ENCODE results near the gene SPAG6. TPM values are rescaled to one million over a fixed set of nuclear protein-coding genes. Genes with fewer than 3 reads are reported as not detected.

Gene SPAG6
- polyA plus RNA-seq, 4 donors: 0.04 to 0.27 (median 0.06) TPM; not detected in 1

DNA sequence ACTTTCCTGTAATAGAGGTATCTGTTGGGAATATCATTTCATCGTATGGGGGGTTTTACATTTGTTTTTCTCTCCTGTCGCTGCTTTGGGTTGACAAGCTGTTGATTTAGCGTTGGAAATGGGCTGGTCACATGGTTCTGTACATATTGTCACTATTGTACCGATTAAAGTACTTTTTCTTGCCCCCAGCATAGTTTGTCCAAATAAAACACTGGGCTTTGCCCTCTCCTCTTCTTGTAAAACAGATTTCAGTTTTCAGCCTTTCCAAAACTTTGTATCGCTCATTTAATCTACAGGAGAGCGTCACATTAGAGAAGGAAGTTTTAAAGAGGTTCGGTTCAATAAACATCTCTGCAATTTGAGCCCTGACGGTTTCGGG is 20.4 kb upstream of the SPAG6 start:
- peak overlapping the region; percentile 59 to 78 (median 64) for H3K4me3 ChIP-seq (ENCODE audit: low read depth in 1 of 3, low read length in 3 of 3)
- 1 to 4% (median 1%) methylated on average over 9 of the region's 9 CpGs for WGBS, 3 donors
- peaks cover 0 to 19% (median 0%) of the 10 kb centered on the region in 3 donors for H3K27me3 ChIP-seq (ENCODE audit: control insufficient read depth in 3 of 3, insufficient read depth in 3 of 3, low read length in 3 of 3)
- peaks cover 2 to 12% (median 2%) of the 10 kb centered on the region in 3 donors for H3K4me1 ChIP-seq (ENCODE audit: control insufficient read depth in 3 of 3, insufficient read depth in 2 of 3, low read depth in 1 of 3, low read length in 2 of 3)
- DNase-seq: no peak
- FAIRE-seq: no peak
- H3K27ac ChIP-seq (ENCODE audit: low read depth in 1 of 3, low read length in 2 of 3): peak overlapping the region in 1 of 3 donors; percentile 31
- peaks cover 0 to 3% (median 0%) of the 10 kb centered on the region in 3 donors for H3K36me3 ChIP-seq (ENCODE audit: control insufficient read depth in 3 of 3, insufficient read depth in 2 of 3, low read depth in 1 of 3, low read length in 3 of 3)
- no peaks in the 10 kb centered on the region for H3K9me3 ChIP-seq (ENCODE audit: control insufficient read depth in 2 of 2, insufficient read depth in 1 of 2, low read depth in 1 of 2, low read length in 1 of 2)

DNA sequence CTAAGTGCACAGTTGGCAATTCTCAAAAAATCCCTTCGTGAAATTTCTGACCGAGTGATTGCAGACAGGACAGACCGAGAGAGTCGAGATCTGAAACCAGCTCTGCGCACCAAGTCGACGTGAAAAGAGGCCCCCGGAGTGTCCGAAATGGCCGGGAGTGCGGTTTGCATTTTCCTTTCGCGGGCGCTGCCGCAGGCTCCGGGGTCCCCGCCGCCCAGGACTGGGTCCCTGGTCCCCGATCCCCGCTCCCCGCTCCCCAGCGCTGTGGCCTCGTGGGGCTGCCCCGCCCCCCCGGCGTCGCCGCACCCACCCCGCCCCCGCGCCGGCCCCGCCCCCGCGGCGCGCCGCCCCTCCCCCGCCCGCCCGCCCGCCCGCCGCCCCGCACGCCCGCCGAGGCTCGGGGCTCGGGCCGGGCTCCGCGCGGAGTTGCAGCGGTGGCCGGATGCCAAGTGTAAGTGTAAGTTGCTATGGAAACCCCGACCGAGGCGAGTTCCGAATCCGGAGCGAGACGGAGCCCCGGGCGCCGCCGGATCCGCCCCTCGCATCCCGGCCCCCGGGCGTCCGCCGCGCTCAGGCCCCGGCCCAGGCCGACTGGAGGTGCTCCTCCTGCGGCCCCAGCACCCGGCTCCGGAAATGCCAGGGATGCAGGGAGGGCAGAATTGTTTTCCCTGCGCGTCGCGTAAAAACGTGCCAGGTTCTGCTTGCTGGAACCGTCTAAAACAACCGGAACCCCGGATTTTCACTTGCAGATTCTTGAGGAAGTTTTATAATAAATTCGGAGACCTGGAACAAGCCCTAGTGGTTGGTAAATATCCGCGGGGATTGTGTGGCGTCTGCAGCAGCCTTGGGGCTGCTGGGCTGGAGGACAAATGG is 19.8 kb upstream of the SPAG6 start:
- DNase-seq (peak; percentile 46 to 79), FAIRE-seq (no peak)
- peak overlapping the region; percentile 59 to 78 (median 64) for H3K4me3 ChIP-seq (ENCODE audit: low read depth in 1 of 3, low read length in 3 of 3)
- H3K9me3 ChIP-seq (ENCODE audit: control insufficient read depth in 2 of 2, insufficient read depth in 1 of 2, low read depth in 1 of 2, low read length in 1 of 2): no peaks in the 10 kb centered on the region
- 0 to 2% (median 1%) methylated on average over 42 to 92 of the region's 92 CpGs for WGBS, 3 donors
- H3K4me1 ChIP-seq (ENCODE audit: control insufficient read depth in 3 of 3, insufficient read depth in 2 of 3, low read depth in 1 of 3, low read length in 2 of 3): peaks cover 2 to 11% (median 2%) of the 10 kb centered on the region in 3 donors
- H3K36me3 ChIP-seq (ENCODE audit: control insufficient read depth in 3 of 3, insufficient read depth in 2 of 3, low read depth in 1 of 3, low read length in 3 of 3): peaks cover 0 to 3% (median 0%) of the 10 kb centered on the region in 3 donors
- peaks cover 0 to 19% (median 0%) of the 10 kb centered on the region in 3 donors for H3K27me3 ChIP-seq (ENCODE audit: control insufficient read depth in 3 of 3, insufficient read depth in 3 of 3, low read length in 3 of 3)
- H3K27ac ChIP-seq (ENCODE audit: low read depth in 1 of 3, low read length in 2 of 3): peak overlapping the region in 1 of 3 donors; percentile 14

DNA sequence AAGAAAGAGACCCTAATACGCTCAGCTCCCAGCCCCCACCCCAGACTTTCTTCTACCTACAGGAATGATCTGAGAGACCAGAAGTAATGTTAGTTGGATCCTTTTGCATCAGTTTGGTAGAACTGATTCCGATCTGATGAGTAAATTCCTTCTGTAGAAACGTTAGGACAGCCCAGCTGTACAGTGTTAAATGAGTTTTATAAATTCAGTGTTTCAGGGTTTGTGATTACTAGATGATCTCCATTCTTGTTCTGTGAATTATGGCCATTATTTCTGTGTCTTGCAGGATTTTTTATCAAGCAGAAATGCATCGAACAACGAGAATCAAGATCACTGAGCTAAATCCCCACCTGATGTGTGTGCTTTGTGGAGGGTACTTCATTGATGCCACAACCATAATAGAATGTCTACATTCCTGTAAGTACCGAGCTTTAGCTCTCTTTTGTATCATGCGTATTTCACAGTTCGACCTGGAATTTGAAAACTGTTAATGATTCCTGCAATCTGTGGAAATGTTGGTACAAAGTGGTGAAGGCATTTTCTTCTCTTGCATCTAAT is 19.1 kb upstream of the SPAG6 start:
- Histone ChIP-seq H3K36me3 (ENCODE audit: control insufficient read depth in 3 of 3, insufficient read depth in 2 of 3, low read depth in 1 of 3, low read length in 3 of 3) (peaks cover 0 to 3% (median 0%) of the 10 kb centered on the region in 3 donors), H3K4me3 (ENCODE audit: low read depth in 1 of 3, low read length in 3 of 3) (peak overlapping the region; percentile 39 to 78 (median 64)), H3K27ac (ENCODE audit: low read depth in 1 of 3, low read length in 2 of 3) (no peak overlapping the region), H3K9me3 (ENCODE audit: control insufficient read depth in 2 of 2, insufficient read depth in 1 of 2, low read depth in 1 of 2, low read length in 1 of 2) (no peaks in the 10 kb centered on the region), H3K4me1 (ENCODE audit: control insufficient read depth in 3 of 3, insufficient read depth in 2 of 3, low read depth in 1 of 3, low read length in 2 of 3) (peaks cover 2 to 11% (median 2%) of the 10 kb centered on the region in 3 donors), H3K27me3 (ENCODE audit: control insufficient read depth in 3 of 3, insufficient read depth in 3 of 3, low read length in 3 of 3) (peaks cover 0 to 19% (median 0%) of the 10 kb centered on the region in 3 donors)
- DNase-seq (no peak), FAIRE-seq (no peak)
- WGBS, 3 donors: 68 to 71% (median 68%) methylated on average over 8 of the region's 8 CpGs

DNA sequence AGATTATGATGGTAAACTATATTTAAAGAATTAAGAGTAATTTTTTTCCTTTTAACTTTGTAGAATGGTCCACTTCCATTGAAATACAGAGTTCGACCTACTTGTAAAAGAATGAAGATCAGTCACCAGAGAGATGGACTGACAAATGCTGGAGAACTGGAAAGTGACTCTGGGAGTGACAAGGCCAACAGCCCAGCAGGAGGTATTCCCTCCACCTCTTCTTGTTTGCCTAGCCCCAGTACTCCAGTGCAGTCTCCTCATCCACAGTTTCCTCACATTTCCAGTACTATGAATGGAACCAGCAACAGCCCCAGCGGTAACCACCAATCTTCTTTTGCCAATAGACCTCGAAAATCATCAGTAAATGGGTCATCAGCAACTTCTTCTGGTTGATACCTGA is 16.1 kb upstream of the SPAG6 start:
- Histone ChIP-seq H3K27ac (ENCODE audit: low read depth in 1 of 3, low read length in 2 of 3) (no peak overlapping the region), H3K27me3 (ENCODE audit: control insufficient read depth in 3 of 3, insufficient read depth in 3 of 3, low read length in 3 of 3) (peaks cover 0 to 14% (median under 1%) of the 10 kb centered on the region in 3 donors), H3K9me3 (ENCODE audit: control insufficient read depth in 2 of 2, insufficient read depth in 1 of 2, low read depth in 1 of 2, low read length in 1 of 2) (peaks cover 0 to 8% of the 10 kb centered on the region in 2 donors), H3K4me3 (ENCODE audit: low read depth in 1 of 3, low read length in 3 of 3) (no peak overlapping the region), H3K4me1 (ENCODE audit: control insufficient read depth in 3 of 3, insufficient read depth in 2 of 3, low read depth in 1 of 3, low read length in 2 of 3) (peaks cover 0 to 12% (median 2%) of the 10 kb centered on the region in 3 donors), H3K36me3 (ENCODE audit: control insufficient read depth in 3 of 3, insufficient read depth in 2 of 3, low read depth in 1 of 3, low read length in 3 of 3) (peaks cover 0 to 3% (median 0%) of the 10 kb centered on the region in 3 donors)
- 96 to 99% (median 97%) methylated on average over 3 of the region's 3 CpGs for WGBS, 3 donors
- DNase-seq (no peak), FAIRE-seq (no peak)

DNA sequence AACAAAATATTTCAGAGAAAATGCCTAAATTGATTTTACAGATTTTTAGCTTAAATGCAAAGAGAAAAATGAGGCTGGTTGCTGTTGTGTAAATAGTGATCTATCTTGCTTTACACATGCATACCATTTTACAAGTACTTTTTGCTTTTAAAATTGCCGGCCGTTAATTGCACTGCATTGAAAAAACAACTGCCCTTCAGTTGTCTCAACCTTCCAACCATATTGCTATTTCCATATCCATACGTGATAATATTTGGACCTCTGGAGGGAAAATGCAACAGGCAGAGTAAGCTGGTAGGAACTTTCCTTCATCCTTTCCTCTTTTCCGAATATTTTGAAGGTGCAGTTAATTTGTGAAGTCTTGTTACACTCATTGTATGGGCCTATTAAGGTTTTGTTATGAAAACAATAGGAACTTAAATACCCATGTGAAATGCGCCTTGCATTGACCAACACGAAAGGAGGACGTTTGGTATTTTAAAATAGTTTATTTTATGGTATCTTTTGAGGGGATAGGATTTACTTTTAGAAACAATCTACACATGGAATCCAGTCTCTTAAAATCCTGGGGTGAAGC is 13.1 kb upstream of the SPAG6 start:
- H3K36me3 ChIP-seq (ENCODE audit: control insufficient read depth in 3 of 3, insufficient read depth in 2 of 3, low read depth in 1 of 3, low read length in 3 of 3): peaks cover 0 to 3% (median 0%) of the 10 kb centered on the region in 3 donors
- no peak for DNase-seq
- H3K27ac ChIP-seq (ENCODE audit: low read depth in 1 of 3, low read length in 2 of 3): no peak overlapping the region
- H3K4me1 ChIP-seq (ENCODE audit: control insufficient read depth in 3 of 3, insufficient read depth in 2 of 3, low read depth in 1 of 3, low read length in 2 of 3): peaks cover 6 to 29% (median 9%) of the 10 kb centered on the region in 3 donors
- H3K27me3 ChIP-seq (ENCODE audit: control insufficient read depth in 3 of 3, insufficient read depth in 3 of 3, low read length in 3 of 3): peaks cover 2 to 44% (median 25%) of the 10 kb centered on the region in 3 donors
- 93 to 95% (median 93%) methylated on average over 7 of the region's 7 CpGs for WGBS, 3 donors
- H3K4me3 ChIP-seq (ENCODE audit: low read depth in 1 of 3, low read length in 3 of 3): no peak overlapping the region
- no peak for FAIRE-seq
- H3K9me3 ChIP-seq (ENCODE audit: control insufficient read depth in 2 of 2, insufficient read depth in 1 of 2, low read depth in 1 of 2, low read length in 1 of 2): peaks cover 0 to 12% of the 10 kb centered on the region in 2 donors

DNA sequence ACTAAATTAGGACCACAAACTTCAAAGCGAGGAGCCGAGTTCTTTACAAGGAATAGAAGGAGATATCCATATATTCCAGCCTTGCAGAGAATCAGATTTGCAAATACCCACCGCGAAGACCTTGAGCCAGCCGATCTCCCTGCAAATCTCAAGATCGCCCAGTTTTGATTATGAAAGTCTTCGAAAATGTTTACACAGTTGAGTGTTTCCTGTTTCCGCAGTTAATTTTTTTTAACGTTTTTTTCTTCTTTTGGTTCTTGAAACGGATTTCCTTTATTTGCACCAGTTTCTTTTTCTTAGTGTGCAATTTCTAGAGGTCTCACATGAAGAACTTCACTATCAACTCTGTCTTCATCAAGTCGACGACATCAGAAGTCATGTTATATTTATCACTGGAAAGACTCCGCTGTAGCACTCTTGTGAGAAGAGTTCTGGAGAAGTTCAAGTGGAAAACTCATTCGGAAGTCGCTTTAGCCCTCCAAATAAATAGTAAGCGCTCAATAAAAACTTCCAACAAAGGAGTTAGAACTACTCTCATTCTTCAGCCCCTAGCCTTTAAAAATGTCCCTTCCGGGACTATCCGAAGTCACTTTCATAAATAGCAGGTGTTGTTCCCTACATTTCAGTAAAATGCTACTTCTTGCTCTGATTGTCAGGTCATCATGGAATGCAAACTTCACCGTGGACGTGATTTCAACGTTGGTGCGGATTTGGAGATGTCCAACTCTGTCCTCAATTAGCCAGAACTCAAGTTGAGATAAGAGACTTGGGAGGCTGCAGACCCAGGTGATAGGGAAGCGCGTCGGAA is 11.9 kb upstream of the SPAG6 start:
- DNase-seq (peak in 1 of 2 donors; percentile 24), FAIRE-seq (no peak)
- H3K27me3 ChIP-seq (ENCODE audit: control insufficient read depth in 3 of 3, insufficient read depth in 3 of 3, low read length in 3 of 3): peaks cover 2 to 54% (median 25%) of the 10 kb centered on the region in 3 donors
- H3K27ac ChIP-seq (ENCODE audit: low read depth in 1 of 3, low read length in 2 of 3): no peak overlapping the region
- peaks cover 0 to 12% of the 10 kb centered on the region in 2 donors for H3K9me3 ChIP-seq (ENCODE audit: control insufficient read depth in 2 of 2, insufficient read depth in 1 of 2, low read depth in 1 of 2, low read length in 1 of 2)
- no peak overlapping the region for H3K4me3 ChIP-seq (ENCODE audit: low read depth in 1 of 3, low read length in 3 of 3)
- H3K36me3 ChIP-seq (ENCODE audit: control insufficient read depth in 3 of 3, insufficient read depth in 2 of 3, low read depth in 1 of 3, low read length in 3 of 3): peaks cover 0 to 3% (median 0%) of the 10 kb centered on the region in 3 donors
- peaks cover 6 to 29% (median 9%) of the 10 kb centered on the region in 3 donors for H3K4me1 ChIP-seq (ENCODE audit: control insufficient read depth in 3 of 3, insufficient read depth in 2 of 3, low read depth in 1 of 3, low read length in 2 of 3)
- 43 to 72% (median 61%) methylated on average over 25 of the region's 25 CpGs for WGBS, 3 donors

DNA sequence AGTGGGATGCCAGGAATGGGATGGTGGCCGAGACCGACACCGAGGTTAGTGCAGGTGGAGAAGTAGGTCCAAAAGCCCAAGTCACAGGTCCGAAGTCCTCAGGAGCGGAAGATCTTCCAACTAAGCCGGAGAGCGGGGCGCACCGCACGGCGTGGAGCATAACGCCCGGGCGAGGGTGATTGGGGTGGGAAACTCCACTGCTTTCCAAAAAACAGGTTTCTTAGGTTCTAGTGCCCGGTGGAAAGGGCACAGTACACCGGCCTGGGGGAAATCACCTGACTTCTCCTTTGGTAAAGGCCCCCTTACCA is 11.4 kb upstream of the SPAG6 start:
- Histone ChIP-seq H3K4me3 (ENCODE audit: low read depth in 1 of 3, low read length in 3 of 3) (no peak overlapping the region), H3K9me3 (ENCODE audit: control insufficient read depth in 2 of 2, insufficient read depth in 1 of 2, low read depth in 1 of 2, low read length in 1 of 2) (peaks cover 0 to 12% of the 10 kb centered on the region in 2 donors), H3K4me1 (ENCODE audit: control insufficient read depth in 3 of 3, insufficient read depth in 2 of 3, low read depth in 1 of 3, low read length in 2 of 3) (peaks cover 6 to 29% (median 9%) of the 10 kb centered on the region in 3 donors), H3K27ac (ENCODE audit: low read depth in 1 of 3, low read length in 2 of 3) (no peak overlapping the region), H3K27me3 (ENCODE audit: control insufficient read depth in 3 of 3, insufficient read depth in 3 of 3, low read length in 3 of 3) (peaks cover 2 to 58% (median 25%) of the 10 kb centered on the region in 3 donors), H3K36me3 (ENCODE audit: control insufficient read depth in 3 of 3, insufficient read depth in 2 of 3, low read depth in 1 of 3, low read length in 3 of 3) (peaks cover 0 to 3% (median 0%) of the 10 kb centered on the region in 3 donors)
- DNase-seq (no peak), FAIRE-seq (no peak)
- 47 to 72% (median 65%) methylated on average over 16 of the region's 16 CpGs for WGBS, 3 donors

All from small intestine (tissue), 7 donors.